K562 (cell line): ENCODE results near the gene SPEG. TPM values are rescaled to one million over a fixed set of nuclear protein-coding genes. Genes with fewer than 3 reads are reported as not detected.

ENCODE experiments used
- CHD1 ChIP-seq: fragments of 200-600 bp; sonication (generic); IDR thresholded peaks from one replicate; pipeline ENCODE4 v1.6.1; 2012; ENCODE audit warnings: mild to moderate bottlenecking, moderate library complexity, low read length, inconsistent platforms
- CLOCK ChIP-seq: fragments of 250-450 bp; sonication (Bioruptor Pico); IDR thresholded peaks from 2 replicates; pipeline ENCODE4 v1.4.0; 2020; ENCODE audit warnings: mild to moderate bottlenecking, moderate library complexity, borderline replicate concordance
- CREB5 ChIP-seq: fragments of 250-450 bp; sonication (Bioruptor Pico); IDR thresholded peaks from 2 replicates; pipeline ENCODE4 v1.5.0; 2020; ENCODE audit warnings: mild to moderate bottlenecking
- DIDO1 ChIP-seq: fragments of 450-650 bp; IDR thresholded peaks from 2 replicates; pipeline ENCODE4 v1.6.1; 2016; ENCODE audit warnings: low read depth, missing biosample characterization, missing genetic modification characterization
- ESRRB ChIP-seq: fragments of 250-450 bp; sonication (Bioruptor Pico); IDR thresholded peaks from 2 replicates; pipeline ENCODE4 v1.5.0; 2020; ENCODE audit warnings: mild to moderate bottlenecking, moderate library complexity, borderline replicate concordance
- HMG20B ChIP-seq: fragments of 250-450 bp; sonication (Bioruptor Pico); IDR thresholded peaks from 2 replicates; pipeline ENCODE4 v1.5.0; 2021; ENCODE audit warnings: mild to moderate bottlenecking
- HNRNPUL1 ChIP-seq: fragments of 200-400 bp; formaldehyde crosslinking; IDR thresholded peaks from 2 replicates; pipeline ENCODE4 v1.6.1; 2017; ENCODE audit warnings: low read length
- IRF9 ChIP-seq: fragments of 450-650 bp; IDR thresholded peaks from 2 replicates; pipeline ENCODE4 v1.6.1; 2016; ENCODE audit warnings: missing biosample characterization, missing genetic modification characterization
- MAZ ChIP-seq, 2 experiments: fragments of 450-650 bp in 1 of 2; sonication (generic) in 1 of 2; formaldehyde crosslinking; IDR thresholded peaks in 1 of 2; conservative IDR thresholded peaks in 1 of 2; 2 replicates each; pipeline versions ENCODE4 v1.4.0 to v1.5.0; 2020; ENCODE audit warnings: mild to moderate bottlenecking in 1 of 2, missing genetic modification reagents in 1 of 2
- MECOM ChIP-seq: fragments of 250-450 bp; sonication (Bioruptor Pico); IDR thresholded peaks from 2 replicates; pipeline ENCODE4 v1.8.0; 2022; ENCODE audit warnings: inconsistent platforms
- MEF2D ChIP-seq: conservative IDR thresholded peaks from 2 replicates; pipeline ENCODE4 v1.6.1; 2016; ENCODE audit warnings: low read depth, missing genetic modification characterization, missing compliant biosample characterization
- NCOA2 ChIP-seq, 2 experiments: fragments of 450-650 bp; IDR thresholded peaks; 2 replicates each; pipeline ENCODE4 v1.6.1; 2018; ENCODE audit warnings: mild to moderate bottlenecking in 2 of 2, moderate library complexity in 1 of 2; ENCODE audit not compliant: partially characterized antibody in 2 of 2
- NR2F6 ChIP-seq: fragments of 450-650 bp; formaldehyde crosslinking; IDR thresholded peaks from 2 replicates; pipeline ENCODE4 v1.4.0; 2020; ENCODE audit warnings: mild to moderate bottlenecking
- NRF1 ChIP-seq, 2 experiments: fragments of 450-650 bp; IDR thresholded peaks in 1 of 2; conservative IDR thresholded peaks in 1 of 2; 2 replicates each; pipeline ENCODE4 v1.6.1; 2014; ENCODE audit warnings: mild to moderate bottlenecking in 2 of 2
- PHF21A ChIP-seq: fragments of 450-650 bp; IDR thresholded peaks from 2 replicates; pipeline ENCODE4 v1.6.1; 2017; ENCODE audit warnings: low read depth, borderline replicate concordance
- POLR2AphosphoS2 ChIP-seq: IDR thresholded peaks from 2 replicates; pipeline ENCODE4 v1.6.1; 2012; ENCODE audit warnings: low read length, improper control_type of control experiment
- POLR2AphosphoS5 ChIP-seq: IDR thresholded peaks from 2 replicates; pipeline ENCODE4 v1.6.1; 2011; ENCODE audit warnings: mild to moderate bottlenecking, low read depth, low read length, moderate library complexity; ENCODE audit not compliant: control insufficient read depth, insufficient read depth
- PYGO2 ChIP-seq: fragments of 450-650 bp; IDR thresholded peaks from 2 replicates; pipeline ENCODE4 v1.6.1; 2016; ENCODE audit warnings: mild to moderate bottlenecking, missing genetic modification characterization, moderate library complexity, missing compliant biosample characterization
- TFAP4 ChIP-seq: sonication (generic); formaldehyde crosslinking; IDR thresholded peaks from 2 replicates; pipeline ENCODE4 v1.8.0; 2022; ENCODE audit warnings: missing genetic modification reagents, mild to moderate bottlenecking, moderate library complexity, borderline replicate concordance
- ZNF197 ChIP-seq: fragments of 200-800 bp; sonication (Bioruptor generic); IDR thresholded peaks from 2 replicates; pipeline ENCODE4 v1.6.1; 2016; ENCODE audit warnings: low read depth, missing genetic modification characterization, missing compliant biosample characterization
- ZNF282 ChIP-seq: sonication (generic); formaldehyde crosslinking; IDR thresholded peaks from 2 replicates; pipeline ENCODE4 v1.8.1; 2023; ENCODE audit warnings: missing genetic modification reagents
- ZNF324 ChIP-seq: fragments of 250-450 bp; sonication (Bioruptor Pico); IDR thresholded peaks from 2 replicates; pipeline ENCODE4 v1.4.0; 2020; ENCODE audit warnings: mild to moderate bottlenecking
- polyA plus RNA-seq, 8 experiments: library from polyadenylated mRNA; depleted of rRNA in 4 of 8; stranded (reverse) in 5 of 8; unstranded in 3 of 8; fragments of >200 nt; fragmentation: Nextera tagmentation in 2 of 8; fragmentation: Illumina TruSeq in 1 of 8; extraction: Ambion mirVana in 2 of 8; extraction: Trizol in 1 of 8; gene quantifications; 2 replicates each; pipeline versions ENCODE4 v1.2.1 to v1.2.3, GENCODE V29; 2011 to 2014; ENCODE audit warnings: inconsistent platforms in 1 of 8, missing spikeins in 1 of 8
- total RNA-seq, 7 experiments: library from RNA; depleted of rRNA in 6 of 7; stranded (reverse); fragments of >200 nt in 6 of 7; fragmentation: Illumina TruSeq in 2 of 7; extraction: Trizol in 2 of 7; gene quantifications; 2 replicates each; pipeline versions ENCODE4 v1.2.1 to v1.2.3, GENCODE V29; 2011 to 2021; ENCODE audit warnings: low replicate concordance in 1 of 7

SPEG gene
- total and polyA plus RNA-seq, 9 of the 15 experiments (the other 6 are each of a cell fraction or from before 2014, with no cell fraction given): 0.49 to 8.7 (median 3.0) TPM

- TF ChIP-seq CREB5 (CRISPR knock-in tag) (no peak), MECOM (CRISPR knock-in tag) (no peak), ZNF282 (no peak), NR2F6 (CRISPR knock-in tag) (no peak), NCOA2 (IDR thresholded peaks at IDR 0.05; ENCODE audit: partially characterized antibody in 2 of 2) (no peak), POLR2AphosphoS5 (no peak), HNRNPUL1 (no peak), PHF21A (no peak), ESRRB (no peak), MEF2D (tag) (no peak), CLOCK (CRISPR knock-in tag) (no peak), MAZ (CRISPR knock-in tag; conservative IDR thresholded peaks at IDR 0.05 in 1 of 2, IDR thresholded peaks at IDR 0.05 in 1 of 2) (peak in 1 of 2 experiments; percentile 3; a peak in 1 of 4 replicates), PYGO2 (tag) (no peak), TFAP4 (CRISPR knock-in tag) (0 out of 2 replicates have a peak, but pooled peaks have one; percentile 24), NRF1 (conservative IDR thresholded peaks at IDR 0.05 in 1 of 2, IDR thresholded peaks at IDR 0.05 in 1 of 2) (peak; percentile 49 to 55), IRF9 (tag) (no peak), DIDO1 (tag) (no peak), HMG20B (CRISPR knock-in tag) (no peak), ZNF324 (CRISPR knock-in tag) (no peak), CHD1 (no peak), POLR2AphosphoS2 (no peak), ZNF197 (CRISPR knock-in tag) (no peak)
Measured at GRCh38 chr2:219441451-219442255, 7.0 kb downstream of the SPEG start (continued).
